Measurements from ENCODE around the gene CHL1. TPM values are rescaled to one million over a fixed set of nuclear protein-coding genes. Genes with fewer than 3 reads are reported as not detected.

The CHL1 gene
- total and polyA plus RNA-seq, 2 experiments from 2014 or later, result 1.4 to 1.9 TPM

DNA sequence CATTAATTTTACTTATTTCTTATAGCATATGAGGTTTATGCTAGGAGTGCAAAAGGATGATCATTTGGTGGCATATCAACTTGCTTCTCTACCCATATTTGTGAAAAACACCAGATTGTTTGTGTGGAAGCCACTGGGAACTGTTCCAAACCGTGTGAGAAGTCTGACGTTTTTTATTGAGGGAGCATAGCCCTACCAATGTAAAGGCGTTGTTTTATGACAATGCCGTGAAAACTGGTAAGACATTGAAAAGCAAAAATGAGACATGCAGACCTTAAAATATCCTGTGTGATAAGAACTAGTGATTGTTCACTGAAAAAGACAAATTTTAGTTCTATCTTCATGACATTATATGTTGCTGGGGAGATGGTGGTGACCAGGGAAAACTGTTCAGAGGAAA, 87.8 kb downstream of the CHL1 start:
- no peak overlapping the region for H3K4me3 ChIP-seq
- Mint-ChIP-seq H3K27me3 (ENCODE audit: insufficient read depth, low read depth, poor library complexity) (peaks cover 2% of the 10 kb centered on the region), H3K36me3 (ENCODE audit: low read depth) (peaks cover 20% of the 10 kb centered on the region), H3K4me3 (no peak overlapping the region), H3K9me3 (peaks cover 97% of the 10 kb centered on the region), H3K4me1 (no peaks in the 10 kb centered on the region), H3K27ac (no peak overlapping the region)
- no peaks in the 10 kb centered on the region for H3K9me2 ChIP-seq (ENCODE audit: insufficient read depth)
- no peak for DNase-seq (ENCODE audit: low spot score)
- H3K79me2 ChIP-seq (replicated peaks; ENCODE audit: insufficient read depth), result no peaks in the 10 kb centered on the region
- no peaks in the 10 kb centered on the region for H3K36me3 ChIP-seq (ENCODE audit: insufficient read depth)
- H3F3A ChIP-seq (replicated peaks; ENCODE audit: low read depth), result no peaks in the 10 kb centered on the region
- H3K27me3 ChIP-seq (ENCODE audit: insufficient read depth), result no peaks in the 10 kb centered on the region
- H2AFZ ChIP-seq, result no peak overlapping the region
- TF ChIP-seq, protein P1, sequence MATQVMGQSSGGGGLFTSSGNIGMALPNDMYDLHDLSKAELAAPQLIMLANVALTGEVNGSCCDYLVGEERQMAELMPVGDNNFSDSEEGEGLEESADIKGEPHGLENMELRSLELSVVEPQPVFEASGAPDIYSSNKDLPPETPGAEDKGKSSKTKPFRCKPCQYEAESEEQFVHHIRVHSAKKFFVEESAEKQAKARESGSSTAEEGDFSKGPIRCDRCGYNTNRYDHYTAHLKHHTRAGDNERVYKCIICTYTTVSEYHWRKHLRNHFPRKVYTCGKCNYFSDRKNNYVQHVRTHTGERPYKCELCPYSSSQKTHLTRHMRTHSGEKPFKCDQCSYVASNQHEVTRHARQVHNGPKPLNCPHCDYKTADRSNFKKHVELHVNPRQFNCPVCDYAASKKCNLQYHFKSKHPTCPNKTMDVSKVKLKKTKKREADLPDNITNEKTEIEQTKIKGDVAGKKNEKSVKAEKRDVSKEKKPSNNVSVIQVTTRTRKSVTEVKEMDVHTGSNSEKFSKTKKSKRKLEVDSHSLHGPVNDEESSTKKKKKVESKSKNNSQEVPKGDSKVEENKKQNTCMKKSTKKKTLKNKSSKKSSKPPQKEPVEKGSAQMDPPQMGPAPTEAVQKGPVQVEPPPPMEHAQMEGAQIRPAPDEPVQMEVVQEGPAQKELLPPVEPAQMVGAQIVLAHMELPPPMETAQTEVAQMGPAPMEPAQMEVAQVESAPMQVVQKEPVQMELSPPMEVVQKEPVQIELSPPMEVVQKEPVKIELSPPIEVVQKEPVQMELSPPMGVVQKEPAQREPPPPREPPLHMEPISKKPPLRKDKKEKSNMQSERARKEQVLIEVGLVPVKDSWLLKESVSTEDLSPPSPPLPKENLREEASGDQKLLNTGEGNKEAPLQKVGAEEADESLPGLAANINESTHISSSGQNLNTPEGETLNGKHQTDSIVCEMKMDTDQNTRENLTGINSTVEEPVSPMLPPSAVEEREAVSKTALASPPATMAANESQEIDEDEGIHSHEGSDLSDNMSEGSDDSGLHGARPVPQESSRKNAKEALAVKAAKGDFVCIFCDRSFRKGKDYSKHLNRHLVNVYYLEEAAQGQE (IDR thresholded peaks at IDR 0.05; ENCODE audit: unreplicated experiment), result no peak
- TF ChIP-seq EZH2 (IDR thresholded peaks at IDR 0.05; ENCODE audit: low read depth, unreplicated experiment), result no peak
- no peak for TF ChIP-seq CREB1 (CRISPR knock-in tag; IDR thresholded peaks at IDR 0.05; ENCODE audit: low read depth)
- no peak for TF ChIP-seq STAT1 (IDR thresholded peaks at IDR 0.05; ENCODE audit: unreplicated experiment)
- no peak for TF ChIP-seq EZH2phosphoT487 (IDR thresholded peaks at IDR 0.05; ENCODE audit: unreplicated experiment)
- TF ChIP-seq POLR2AphosphoS5 (IDR thresholded peaks at IDR 0.05; ENCODE audit: low read depth), result no peak
- TF ChIP-seq, protein P2, sequence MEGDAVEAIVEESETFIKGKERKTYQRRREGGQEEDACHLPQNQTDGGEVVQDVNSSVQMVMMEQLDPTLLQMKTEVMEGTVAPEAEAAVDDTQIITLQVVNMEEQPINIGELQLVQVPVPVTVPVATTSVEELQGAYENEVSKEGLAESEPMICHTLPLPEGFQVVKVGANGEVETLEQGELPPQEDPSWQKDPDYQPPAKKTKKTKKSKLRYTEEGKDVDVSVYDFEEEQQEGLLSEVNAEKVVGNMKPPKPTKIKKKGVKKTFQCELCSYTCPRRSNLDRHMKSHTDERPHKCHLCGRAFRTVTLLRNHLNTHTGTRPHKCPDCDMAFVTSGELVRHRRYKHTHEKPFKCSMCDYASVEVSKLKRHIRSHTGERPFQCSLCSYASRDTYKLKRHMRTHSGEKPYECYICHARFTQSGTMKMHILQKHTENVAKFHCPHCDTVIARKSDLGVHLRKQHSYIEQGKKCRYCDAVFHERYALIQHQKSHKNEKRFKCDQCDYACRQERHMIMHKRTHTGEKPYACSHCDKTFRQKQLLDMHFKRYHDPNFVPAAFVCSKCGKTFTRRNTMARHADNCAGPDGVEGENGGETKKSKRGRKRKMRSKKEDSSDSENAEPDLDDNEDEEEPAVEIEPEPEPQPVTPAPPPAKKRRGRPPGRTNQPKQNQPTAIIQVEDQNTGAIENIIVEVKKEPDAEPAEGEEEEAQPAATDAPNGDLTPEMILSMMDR (conservative IDR thresholded peaks at IDR 0.05; ENCODE audit: low read depth in 2 of 2), result no peak
- no peak for TF ChIP-seq NANOG (IDR thresholded peaks at IDR 0.05; ENCODE audit: borderline replicate concordance)
- TF ChIP-seq, protein P3, sequence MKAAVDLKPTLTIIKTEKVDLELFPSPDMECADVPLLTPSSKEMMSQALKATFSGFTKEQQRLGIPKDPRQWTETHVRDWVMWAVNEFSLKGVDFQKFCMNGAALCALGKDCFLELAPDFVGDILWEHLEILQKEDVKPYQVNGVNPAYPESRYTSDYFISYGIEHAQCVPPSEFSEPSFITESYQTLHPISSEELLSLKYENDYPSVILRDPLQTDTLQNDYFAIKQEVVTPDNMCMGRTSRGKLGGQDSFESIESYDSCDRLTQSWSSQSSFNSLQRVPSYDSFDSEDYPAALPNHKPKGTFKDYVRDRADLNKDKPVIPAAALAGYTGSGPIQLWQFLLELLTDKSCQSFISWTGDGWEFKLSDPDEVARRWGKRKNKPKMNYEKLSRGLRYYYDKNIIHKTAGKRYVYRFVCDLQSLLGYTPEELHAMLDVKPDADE (IDR thresholded peaks at IDR 0.05), result no peak
- TF ChIP-seq ZNF114 (CRISPR knock-in tag; IDR thresholded peaks at IDR 0.05), result no peak
- TF ChIP-seq, protein P4, sequence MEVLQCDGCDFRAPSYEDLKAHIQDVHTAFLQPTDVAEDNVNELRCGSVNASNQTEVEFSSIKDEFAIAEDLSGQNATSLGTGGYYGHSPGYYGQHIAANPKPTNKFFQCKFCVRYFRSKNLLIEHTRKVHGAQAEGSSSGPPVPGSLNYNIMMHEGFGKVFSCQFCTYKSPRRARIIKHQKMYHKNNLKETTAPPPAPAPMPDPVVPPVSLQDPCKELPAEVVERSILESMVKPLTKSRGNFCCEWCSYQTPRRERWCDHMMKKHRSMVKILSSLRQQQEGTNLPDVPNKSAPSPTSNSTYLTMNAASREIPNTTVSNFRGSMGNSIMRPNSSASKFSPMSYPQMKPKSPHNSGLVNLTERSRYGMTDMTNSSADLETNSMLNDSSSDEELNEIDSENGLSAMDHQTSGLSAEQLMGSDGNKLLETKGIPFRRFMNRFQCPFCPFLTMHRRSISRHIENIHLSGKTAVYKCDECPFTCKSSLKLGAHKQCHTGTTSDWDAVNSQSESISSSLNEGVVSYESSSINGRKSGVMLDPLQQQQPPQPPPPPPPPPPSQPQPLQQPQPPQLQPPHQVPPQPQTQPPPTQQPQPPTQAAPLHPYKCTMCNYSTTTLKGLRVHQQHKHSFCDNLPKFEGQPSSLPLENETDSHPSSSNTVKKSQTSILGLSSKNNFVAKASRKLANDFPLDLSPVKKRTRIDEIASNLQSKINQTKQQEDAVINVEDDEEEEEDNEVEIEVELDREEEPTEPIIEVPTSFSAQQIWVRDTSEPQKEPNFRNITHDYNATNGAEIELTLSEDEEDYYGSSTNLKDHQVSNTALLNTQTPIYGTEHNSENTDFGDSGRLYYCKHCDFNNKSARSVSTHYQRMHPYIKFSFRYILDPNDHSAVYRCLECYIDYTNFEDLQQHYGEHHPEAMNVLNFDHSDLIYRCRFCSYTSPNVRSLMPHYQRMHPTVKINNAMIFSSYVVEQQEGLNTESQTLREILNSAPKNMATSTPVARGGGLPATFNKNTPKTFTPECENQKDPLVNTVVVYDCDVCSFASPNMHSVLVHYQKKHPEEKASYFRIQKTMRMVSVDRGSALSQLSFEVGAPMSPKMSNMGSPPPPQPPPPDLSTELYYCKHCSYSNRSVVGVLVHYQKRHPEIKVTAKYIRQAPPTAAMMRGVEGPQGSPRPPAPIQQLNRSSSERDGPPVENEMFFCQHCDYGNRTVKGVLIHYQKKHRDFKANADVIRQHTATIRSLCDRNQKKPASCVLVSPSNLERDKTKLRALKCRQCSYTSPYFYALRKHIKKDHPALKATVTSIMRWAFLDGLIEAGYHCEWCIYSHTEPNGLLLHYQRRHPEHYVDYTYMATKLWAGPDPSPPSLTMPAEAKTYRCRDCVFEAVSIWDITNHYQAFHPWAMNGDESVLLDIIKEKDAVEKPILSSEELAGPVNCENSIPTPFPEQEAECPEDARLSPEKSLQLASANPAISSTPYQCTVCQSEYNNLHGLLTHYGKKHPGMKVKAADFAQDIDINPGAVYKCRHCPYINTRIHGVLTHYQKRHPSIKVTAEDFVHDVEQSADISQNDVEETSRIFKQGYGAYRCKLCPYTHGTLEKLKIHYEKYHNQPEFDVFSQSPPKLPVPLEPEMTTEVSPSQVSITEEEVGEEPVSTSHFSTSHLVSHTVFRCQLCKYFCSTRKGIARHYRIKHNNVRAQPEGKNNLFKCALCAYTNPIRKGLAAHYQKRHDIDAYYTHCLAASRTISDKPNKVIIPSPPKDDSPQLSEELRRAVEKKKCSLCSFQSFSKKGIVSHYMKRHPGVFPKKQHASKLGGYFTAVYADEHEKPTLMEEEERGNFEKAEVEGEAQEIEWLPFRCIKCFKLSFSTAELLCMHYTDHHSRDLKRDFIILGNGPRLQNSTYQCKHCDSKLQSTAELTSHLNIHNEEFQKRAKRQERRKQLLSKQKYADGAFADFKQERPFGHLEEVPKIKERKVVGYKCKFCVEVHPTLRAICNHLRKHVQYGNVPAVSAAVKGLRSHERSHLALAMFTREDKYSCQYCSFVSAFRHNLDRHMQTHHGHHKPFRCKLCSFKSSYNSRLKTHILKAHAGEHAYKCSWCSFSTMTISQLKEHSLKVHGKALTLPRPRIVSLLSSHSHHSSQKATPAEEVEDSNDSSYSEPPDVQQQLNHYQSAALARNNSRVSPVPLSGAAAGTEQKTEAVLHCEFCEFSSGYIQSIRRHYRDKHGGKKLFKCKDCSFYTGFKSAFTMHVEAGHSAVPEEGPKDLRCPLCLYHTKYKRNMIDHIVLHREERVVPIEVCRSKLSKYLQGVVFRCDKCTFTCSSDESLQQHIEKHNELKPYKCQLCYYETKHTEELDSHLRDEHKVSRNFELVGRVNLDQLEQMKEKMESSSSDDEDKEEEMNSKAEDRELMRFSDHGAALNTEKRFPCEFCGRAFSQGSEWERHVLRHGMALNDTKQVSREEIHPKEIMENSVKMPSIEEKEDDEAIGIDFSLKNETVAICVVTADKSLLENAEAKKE (CRISPR knock-in tag; IDR thresholded peaks at IDR 0.05), result no peak
- TF ChIP-seq JUNB (IDR thresholded peaks at IDR 0.05; ENCODE audit: unreplicated experiment), result no peak
- no peak for TF ChIP-seq ZNF331 (CRISPR knock-in tag; IDR thresholded peaks at IDR 0.05; ENCODE audit: low read depth)
- no peak overlapping the region for H3K27ac ChIP-seq (ENCODE audit: low read depth)
- H3K4me2 ChIP-seq, result no peak overlapping the region
- H3K4me1 ChIP-seq (ENCODE audit: insufficient read depth), result no peaks in the 10 kb centered on the region
- no peak for ATAC-seq
- no peaks in the 10 kb centered on the region for H4K20me1 ChIP-seq (replicated peaks; ENCODE audit: insufficient read depth)
